Activated CD4-positive, alpha-beta T cell treated with anti-CD3 and anti-CD28 coated beads for 1 hour (primary cell): ENCODE measurements around the gene TINAG.

Source experiments
- DNase-seq: peaks from one replicate; pipeline ENCODE4 v3.0.0-alpha.2; 2020

TINAG gene, protein sequence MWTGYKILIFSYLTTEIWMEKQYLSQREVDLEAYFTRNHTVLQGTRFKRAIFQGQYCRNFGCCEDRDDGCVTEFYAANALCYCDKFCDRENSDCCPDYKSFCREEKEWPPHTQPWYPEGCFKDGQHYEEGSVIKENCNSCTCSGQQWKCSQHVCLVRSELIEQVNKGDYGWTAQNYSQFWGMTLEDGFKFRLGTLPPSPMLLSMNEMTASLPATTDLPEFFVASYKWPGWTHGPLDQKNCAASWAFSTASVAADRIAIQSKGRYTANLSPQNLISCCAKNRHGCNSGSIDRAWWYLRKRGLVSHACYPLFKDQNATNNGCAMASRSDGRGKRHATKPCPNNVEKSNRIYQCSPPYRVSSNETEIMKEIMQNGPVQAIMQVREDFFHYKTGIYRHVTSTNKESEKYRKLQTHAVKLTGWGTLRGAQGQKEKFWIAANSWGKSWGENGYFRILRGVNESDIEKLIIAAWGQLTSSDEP

DNA sequence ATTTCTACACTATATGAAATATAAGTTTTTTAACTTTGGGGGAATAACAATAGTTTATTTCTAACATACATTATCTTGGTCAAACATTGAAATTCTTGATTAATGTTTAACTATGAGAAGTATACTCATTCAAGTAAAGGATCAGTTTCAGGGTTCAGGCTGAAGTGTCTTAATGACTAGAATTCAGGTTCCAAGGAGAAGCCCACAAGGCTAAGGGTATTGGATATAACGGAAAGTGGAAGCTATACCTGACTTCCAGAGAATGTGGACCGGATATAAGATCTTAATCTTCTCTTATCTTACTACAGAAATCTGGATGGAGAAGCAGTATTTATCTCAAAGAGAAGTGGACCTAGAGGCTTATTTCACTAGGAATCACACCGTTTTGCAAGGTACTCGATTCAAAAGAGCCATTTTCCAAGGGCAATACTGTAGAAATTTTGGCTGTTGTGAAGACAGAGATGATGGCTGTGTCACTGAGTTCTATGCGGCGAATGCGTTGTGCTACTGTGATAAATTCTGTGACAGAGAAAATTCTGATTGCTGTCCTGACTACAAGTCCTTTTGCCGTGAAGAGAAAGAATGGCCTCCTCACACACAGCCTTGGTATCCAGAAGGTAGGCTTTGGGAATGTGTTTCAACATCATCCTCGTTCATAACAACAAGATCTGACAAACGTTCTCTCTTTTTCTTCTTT, at the start of gene TINAG:
TINAG (plus strand) TSS at position 153 of the 697 bp plus-strand sequence; CDS start at position 263, 110 bp downstream.
- no peak for DNase-seq

DNA sequence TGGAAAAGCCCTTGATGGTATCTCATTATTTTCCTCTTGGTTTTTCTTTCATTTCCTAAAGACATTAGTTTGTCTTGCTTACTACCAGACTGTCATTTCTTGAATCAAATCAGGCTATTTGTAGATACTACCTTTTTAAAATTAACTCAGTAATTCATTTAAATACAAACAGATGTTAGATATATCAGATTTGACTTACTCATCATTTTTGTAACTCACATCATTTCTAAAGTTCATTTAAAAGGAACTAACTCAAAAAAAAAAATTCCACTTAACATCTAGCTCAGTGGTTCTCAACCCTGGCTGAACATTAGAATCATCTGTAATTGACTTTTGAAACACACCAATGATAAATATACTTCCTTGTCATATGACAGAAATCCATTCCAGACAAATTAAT, 48.2 kb upstream of the TINAG start:
- DNase-seq, result no peak

DNA sequence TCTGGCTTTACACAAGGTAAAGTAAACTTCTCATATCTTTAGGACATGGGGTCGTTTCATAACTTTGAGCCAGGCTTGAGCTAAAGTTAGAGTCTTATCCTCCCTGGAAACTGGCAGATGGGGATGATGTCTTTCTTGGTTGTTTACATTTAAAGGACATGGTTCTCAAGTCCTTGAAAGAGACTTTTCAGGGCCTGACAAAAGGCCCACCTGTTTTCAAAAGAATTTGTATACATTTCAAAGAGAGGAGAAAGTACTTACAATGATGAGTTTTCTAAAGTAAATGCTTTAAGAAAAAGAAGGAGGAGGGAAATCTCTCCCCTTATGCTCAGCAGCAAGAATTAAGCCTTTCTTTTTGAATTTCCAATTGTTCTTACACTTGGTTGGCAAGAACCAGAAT, 45.7 kb upstream of the TINAG start:
- DNase-seq, result no peak

DNA sequence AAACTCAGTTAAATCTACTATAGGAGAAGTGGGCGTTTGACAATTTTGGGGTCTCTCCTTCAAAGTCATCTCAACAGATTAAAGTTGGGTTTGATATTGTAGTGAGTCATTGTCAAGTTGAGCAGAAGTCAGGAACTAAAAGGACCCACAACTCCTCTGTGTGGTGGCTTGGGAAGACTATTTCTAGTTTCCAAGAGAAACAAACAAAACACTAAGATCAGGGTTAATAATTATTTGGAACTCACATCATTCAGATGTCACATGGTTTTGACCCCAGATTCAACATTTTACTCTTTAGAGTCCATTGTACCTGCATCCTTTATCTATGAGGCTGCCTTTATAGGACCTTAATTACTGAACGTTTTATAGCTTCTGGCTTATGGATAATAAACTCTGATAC, 45.3 kb upstream of the TINAG start:
- no peak for DNase-seq

DNA sequence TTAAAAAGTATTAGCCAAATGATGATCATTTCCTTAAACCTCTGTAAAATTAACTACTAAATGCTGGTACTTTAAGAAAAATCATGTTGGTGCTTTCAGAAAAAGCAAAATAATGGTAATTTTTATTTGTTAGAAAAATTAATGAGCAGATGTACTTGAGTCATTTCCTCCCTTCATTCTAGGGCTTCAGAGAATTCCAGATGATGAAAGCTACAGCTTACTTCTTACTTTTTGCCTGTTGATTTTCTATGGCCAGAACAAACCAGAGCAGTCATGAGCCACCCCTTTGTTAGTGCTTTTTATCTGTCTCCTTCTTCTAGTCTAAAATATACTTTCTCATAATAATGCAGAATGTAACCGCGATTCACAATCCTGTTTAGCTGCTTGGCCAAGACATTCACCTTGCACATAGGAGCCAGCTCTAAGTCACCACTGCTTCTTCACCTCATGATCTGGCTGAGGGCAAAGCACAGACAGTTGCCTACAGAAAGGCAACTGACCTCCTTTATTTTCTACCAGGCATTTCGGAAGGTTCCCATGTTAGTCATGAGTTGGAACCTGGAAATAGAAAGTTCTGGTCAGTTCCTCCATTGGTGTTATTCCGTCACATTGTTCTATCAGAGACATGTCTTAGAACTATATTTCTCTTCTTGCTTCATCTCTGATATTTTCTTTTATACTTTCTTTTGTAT, 43.5 kb upstream of the TINAG start:
- DNase-seq, result no peak

DNA sequence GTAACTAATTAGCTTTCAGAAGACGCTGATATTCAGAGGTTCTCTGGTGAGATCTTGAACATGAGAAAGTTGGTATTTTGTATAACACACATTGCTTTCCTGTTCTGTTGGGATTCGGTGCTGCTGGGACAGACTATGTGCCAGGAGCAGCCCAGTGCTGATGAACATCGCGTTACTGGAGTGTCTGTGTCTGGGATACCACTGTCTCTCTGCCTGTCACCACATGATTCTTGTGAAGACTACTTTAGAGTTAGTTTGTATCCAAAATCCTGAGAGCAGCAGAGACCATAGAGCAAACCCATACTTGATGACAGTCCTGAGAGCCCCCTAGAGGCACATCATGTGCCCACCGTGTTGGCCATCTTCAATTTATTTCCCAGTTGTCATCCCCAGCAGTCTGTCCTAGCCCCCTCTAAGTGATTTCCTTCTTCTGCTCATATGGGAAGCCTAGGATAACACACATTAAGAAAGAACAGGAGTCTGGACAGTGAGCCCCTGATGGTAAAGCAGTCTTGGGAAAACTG, 41.8 kb upstream of the TINAG start:
- no peak for DNase-seq

DNA sequence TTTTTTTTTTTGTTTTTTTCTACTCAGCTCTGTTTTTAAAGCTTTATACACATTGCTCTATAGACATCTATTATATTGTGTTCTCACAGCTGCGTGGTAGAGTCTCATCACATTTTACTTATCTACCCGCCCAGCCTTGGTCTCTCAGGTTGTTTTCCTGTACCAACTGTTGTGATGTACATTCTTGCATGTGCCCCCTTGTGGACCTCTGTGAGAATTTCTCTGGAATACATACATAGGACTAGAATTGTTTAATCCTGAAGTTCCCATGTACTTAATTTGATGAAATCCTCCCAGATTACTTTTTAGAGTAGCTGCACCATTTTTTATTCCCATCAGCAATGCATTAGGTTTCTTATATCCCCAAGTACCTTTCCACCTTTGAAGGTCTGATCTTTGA, 40.4 kb upstream of the TINAG start:
- no peak for DNase-seq

DNA sequence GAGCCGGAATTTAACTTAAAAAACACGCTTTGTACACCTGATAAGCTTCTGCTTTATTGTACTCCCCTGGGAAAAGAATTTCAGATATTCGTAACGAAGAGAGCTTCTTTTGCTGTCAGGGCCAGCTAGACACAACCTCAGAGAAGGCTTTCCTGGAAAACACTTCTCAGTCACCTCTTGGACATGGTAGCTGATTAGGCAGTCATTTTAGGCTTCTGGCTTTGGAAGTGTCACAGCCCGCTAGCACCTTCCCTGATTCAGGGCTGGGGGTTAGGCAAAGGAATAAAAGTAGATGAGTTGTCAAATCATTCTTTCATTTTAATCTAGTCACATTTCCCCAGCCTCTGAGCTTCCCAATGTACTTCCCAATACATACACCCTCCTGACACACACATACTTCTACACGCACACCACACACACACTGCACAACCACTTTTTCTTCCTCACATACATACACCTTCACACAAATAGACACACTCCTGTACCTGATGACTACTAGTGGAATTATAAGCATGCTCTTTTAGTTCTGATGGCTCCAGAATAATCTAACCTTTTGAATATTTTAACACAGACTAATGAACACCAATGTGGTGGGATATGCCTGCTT, 34.9 kb upstream of the TINAG start:
- DNase-seq, result no peak

DNA sequence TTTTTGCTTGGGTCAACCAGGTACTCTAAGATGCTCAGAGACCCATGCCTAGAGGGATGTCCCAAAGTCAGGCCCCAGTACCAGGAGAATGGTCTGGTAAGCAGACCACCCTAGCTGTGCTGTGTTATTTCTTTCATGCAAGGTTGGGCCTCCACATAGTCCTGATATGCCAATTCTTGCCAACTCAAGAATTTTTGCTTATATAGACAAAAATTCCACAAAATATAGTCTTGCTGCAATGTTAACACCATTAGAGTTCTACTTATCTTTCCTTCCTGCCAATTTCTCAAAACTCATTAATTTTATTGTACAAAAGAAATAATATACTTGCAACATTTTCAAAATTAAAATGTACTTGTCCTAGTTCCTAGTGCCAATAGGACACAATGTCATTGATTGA, 33.9 kb upstream of the TINAG start:
- DNase-seq, result no peak

DNA sequence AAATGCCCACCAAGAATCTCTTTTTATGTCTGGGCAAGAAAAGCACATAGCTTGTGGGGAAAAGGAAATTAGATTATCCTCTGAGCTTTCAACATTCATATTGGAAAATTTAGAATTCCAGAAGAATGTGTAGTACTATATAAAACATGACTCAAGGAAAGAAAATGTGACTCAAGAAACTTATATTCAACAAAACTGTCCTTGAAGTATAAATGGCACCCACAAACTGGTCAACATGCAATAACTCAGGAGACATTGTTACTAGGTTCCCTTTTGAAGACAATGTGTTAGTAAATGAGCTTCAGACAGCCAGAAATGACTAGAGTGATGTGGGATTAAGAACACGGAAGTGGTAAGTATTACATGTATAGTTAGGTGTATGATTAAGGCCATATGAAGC, 26.1 kb upstream of the TINAG start:
- no peak for DNase-seq

DNA sequence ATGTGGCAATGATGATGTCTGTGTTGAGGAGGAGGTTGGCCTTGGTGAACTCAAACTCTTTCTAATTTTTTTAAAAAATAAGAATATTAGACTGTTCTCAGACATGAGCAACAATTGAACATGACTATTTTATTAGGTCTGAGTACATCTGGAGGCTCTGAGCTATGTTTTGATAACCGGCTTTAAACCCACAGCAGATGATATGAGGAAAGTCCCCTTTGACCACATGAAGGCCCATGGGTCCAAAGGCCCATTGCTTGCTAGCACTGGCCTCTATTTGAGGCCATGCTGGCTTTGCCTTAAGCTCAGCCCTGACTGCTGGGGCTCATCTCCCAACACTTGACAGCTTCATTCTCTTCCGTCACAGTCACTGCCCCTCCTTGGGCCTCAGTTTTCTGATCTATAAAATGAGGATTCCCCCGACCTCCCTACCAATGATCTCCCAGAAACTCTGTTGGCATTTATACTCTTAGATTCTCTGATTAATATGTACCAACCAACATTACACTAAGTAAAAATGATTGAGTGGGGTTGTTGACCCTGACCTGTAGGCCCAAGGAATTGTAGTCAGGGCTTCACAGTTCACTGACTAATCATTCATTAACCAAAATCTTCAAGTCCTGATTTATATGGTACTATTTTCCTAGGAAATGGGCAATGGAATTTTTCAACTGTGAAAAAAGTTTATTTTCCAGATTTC, 23.9 kb upstream of the TINAG start:
- DNase-seq, result no peak

DNA sequence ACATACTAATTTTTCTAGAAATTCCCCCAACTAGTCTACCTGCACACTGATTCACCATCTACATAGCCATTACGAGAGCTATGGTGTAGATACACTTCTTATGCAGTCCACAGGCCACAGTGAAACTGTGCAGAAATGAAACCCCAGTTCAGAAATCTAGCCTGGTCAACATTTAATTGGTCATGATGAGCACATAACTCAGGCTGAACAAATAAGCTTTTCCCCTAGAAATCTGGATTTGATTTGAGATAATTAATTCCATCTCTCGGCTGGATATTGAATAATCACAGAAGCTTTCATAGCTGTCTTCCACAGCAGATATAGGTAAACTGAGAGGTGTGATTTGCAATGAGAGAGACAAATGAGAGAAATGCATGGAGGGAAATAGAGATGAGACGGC, 22.6 kb upstream of the TINAG start:
- DNase-seq, result no peak

DNA sequence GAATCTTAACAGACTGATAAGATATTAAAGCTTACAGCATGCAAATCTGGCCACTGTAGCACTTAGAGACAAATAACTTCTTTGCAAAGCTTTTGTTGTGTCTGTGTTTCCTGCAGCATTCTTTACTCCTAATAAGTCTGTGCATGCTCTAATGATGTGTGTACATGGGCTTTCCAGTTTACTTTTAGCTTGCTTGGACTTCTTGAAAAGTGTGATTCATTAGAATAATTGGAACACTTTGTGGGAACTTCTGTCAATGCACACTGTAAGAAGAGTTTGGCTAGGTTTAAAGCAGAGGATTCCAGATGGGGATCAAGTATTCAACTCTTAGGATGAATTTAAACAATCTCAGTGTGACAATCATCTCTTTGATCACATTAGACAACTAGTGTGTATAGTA, 22.1 kb upstream of the TINAG start:
- DNase-seq, result no peak

DNA sequence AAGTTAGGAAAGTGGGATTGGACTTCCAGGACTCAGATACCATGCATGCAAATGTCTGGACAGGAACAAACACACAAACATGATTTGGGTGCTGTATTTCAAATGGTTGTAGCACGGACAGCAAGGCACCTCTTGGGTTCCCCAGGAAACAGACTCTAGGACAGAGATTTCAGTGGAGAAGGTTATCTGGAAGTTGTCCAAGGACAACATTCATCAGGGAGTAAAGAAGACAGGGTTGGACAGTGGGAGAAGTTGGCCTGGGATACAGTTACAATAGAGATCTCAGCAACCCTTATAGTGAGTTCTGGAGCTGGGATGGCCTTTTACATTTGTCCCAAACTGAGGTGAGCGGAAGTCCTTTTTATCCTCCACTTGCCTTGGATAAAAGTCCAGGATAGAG, 19.8 kb upstream of the TINAG start:
- DNase-seq, result no peak

DNA sequence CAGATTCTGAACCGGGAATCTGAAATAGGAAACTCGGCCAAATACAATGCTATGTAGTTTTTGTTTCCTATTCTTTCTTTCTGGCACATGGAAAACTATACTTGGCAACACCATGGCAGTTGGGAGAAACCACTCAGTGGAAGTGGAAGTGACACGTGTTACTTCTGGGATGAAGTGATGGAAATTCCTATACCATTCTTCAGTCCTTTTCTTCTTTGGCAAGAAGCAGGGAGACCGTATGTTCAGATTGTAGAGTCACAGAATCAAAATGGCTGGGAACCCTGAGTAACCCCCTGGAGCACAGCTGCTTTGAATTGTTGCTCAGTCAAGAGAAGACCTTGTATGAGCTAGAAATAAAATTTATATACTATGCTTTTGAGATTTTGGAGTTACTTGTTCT, 18.8 kb upstream of the TINAG start:
- no peak for DNase-seq

DNA sequence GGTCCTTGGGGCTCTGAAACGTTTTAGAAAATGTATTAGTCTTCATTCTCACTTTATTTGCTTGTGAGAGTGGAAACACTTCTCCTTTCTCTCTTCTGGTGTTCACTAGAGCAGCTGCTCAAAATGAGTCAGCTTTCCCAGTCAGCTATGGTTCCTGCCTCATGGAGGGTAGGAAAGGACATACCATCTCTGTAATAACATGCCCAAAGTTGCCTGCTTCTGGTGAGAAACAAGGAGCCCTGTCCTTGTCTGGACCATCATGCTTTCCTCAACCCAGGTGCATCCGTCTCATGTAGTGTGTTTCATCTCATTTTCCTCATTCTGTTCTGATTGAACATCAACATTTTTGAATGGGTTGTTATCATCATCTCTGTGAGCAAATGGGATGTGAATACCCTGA, 17.1 kb upstream of the TINAG start:
- DNase-seq, result no peak

DNA sequence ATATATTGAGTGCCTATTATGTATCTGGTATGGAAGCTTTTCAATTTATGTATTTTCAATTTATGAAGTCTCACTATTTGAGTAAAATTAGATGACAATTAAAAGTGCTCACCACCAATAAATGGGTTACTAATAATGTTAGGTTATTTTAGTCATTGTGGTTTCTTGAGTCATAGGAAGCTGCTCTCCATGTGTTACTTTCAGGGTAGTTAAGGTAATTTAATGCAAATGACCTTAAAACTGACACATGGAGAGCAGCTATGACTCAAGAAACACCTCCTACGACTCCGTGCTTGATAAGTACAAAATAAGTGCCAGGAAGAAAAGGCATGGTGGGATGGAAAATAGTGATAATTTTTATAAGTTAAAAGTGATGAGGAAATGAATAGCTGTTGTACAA, 16.5 kb upstream of the TINAG start:
- DNase-seq, result no peak

DNA sequence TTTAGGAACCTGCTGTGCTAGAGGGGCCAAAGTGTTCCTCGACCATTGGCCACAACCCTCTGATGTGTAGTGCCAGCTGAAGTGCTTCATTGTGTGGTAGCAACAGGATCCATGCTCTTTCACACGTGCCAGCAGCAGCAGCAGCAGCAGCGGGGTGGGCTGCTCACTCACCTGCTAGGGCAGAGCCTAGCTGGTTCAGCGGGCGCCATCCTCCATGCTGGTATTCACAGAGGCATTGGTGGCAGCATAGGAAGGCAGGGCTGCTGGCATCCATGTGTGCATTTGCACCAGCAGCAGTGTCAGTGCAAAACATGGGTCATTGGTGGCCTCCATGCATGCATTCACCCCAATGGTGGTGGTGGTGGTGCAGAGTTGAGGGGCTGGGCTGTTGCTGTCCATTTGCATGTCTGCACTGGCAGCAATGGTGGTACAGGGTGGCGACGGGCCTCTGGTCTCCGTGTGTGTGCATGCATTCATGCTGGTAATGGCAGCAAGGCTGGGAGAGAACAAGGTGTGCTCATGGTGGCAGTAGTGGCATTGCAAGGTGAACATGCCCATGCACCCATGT, 13.2 kb upstream of the TINAG start:
- DNase-seq, result no peak

DNA sequence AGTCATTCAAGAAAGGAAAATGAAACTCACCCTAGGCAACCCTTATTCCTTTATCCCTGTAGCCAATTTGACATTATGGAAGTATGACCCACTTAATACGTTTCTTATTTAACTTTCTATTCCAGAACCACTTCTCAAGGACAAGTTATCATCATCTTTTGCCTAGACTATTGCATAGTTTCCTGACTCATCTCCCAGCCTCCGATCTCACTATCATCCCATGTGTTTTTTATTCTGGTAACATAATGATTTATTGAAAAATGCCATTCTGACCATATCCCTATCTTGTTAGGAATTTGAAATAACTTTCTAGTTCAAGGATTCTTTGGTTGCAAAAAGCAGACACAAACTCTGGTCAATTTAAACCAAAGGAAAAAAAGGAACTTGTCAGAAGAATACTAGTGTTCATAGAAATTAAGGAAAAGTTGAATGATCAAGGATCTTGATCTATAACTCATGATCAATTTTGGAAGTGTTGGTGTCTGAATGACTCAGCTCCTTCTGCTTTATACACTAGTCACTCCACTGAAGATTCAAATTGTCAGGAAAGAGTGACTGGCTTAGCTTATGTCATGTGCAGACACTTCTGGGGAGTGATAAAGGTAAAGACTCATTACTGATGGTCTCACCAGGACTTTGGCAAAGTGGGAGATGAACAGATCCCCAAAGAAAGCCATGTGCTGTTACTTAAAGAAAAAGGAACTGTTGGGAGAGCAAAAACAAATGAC, 8.5 kb upstream of the TINAG start:
- DNase-seq, result no peak

DNA sequence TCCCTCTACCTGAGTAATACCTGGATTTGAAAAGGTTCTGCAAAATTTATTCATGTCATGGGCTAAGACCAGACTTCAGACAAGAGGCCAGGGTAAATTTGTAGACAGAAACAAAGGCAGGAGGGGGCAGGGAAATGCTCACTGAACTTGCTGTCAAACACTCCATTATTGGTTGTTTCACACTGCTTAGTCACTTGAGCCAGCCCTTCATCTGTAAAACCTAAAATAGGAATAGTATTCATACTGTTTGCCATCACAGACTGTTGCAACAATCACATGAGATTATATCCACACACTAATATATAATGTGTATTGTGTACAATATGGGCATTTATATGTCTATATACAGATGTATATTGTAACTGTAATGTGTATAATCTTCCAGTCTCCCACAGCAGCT, 6.5 kb upstream of the TINAG start:
- no peak for DNase-seq

DNA sequence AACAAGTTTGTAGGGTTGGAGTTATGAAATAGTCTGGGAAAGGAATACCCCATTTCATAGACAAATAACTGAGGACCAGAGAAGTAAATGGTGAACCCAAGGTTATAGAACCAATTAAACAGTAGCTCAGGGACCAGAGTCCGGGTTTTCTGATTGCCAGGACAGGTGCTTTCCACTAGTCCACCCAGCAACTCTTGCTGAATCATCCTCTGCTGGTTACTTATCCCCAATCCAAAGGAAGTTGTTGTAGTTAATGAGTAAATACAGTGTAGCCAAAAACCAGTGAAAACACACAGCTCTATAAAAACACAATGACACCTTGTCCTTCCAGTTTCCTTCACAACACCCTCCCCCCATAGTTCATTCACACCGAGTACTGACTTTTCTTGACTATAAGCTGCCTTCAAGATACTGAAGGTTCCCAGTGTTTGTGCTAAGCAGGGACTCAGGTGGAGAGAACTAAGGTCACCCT, 766 bp upstream of the TINAG start:
- DNase-seq, result no peak

DNA sequence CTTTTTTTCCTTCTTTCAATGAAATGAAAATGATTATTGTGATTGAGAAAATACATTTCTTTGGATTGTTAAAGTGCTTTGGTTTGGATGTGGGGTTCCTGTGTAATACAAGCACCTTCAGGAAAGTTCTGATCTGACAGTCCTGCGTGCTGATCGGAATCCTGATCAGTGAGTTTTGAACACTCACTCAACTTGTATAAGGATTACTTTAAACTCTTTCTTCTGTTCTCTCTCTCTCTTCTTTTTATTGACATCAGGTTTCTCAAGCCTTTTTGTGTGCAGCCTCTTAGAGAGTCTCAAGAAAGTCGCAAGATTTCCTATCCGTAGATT, 710 bp downstream of the TINAG start:
- no peak for DNase-seq
